ENCODE results near the gene BCL11A. TPM values are rescaled to one million over a fixed set of nuclear protein-coding genes. Genes with fewer than 3 reads are reported as not detected.

The BCL11A gene
- polyA plus RNA-seq, 3 donors, result 8.7 to 15.6 (median 11.1) TPM

- Mint-ChIP-seq H3K27ac (peak overlapping the region in 5 of 7 donors; percentile 66 to 97 (median 80)), H3K4me3 (peak overlapping the region; percentile 96 to 98), H3K9me3 (peaks cover 0 to 2% (median 0%) of the 10 kb centered on the region in 7 donors), H3K4me1 (peaks cover 39% of the 10 kb centered on the region), H3K27me3 (ENCODE audit: low read depth in 3 of 3) (peaks cover 0 to 1% (median 0%) of the 10 kb centered on the region in 3 donors), H3K36me3 (peaks cover 3 to 6% of the 10 kb centered on the region in 2 donors)
- peak overlapping the region; percentile 100 for H3K4me2 ChIP-seq (replicated peaks; ENCODE audit: extremely low read depth, low read length, poor library complexity, severe bottlenecking)
- H3K36me3 ChIP-seq (replicated peaks in 1 of 2; ENCODE audit: control insufficient read depth in 1 of 2, insufficient read depth in 2 of 2, low read length in 2 of 2), result peaks cover 3 to 4% of the 10 kb centered on the region in 2 donors
- peak overlapping the region; percentile 64 to 91 (median 82) for H3K4me3 ChIP-seq (replicated peaks in 1 of 3; ENCODE audit: low read depth in 2 of 3, low read length in 3 of 3)
- peaks cover 75% of the 10 kb centered on the region for H3K79me2 ChIP-seq (ENCODE audit: insufficient read depth, low read length)
- H3K9me3 ChIP-seq (replicated peaks in 1 of 2; ENCODE audit: control insufficient read depth in 1 of 2, insufficient read depth in 1 of 2, low read length in 2 of 2), result no peaks in the 10 kb centered on the region
- peak overlapping the region; percentile 75 for H3K9ac ChIP-seq (ENCODE audit: insufficient read depth, low read length, poor library complexity, severe bottlenecking)
- peak overlapping the region in 1 of 2 donors; percentile 24 for H3K27ac ChIP-seq (ENCODE audit: low read depth in 1 of 2, low read length in 2 of 2)
- H3K4me1 ChIP-seq (ENCODE audit: control insufficient read depth in 1 of 2, insufficient read depth in 2 of 2, low read length in 2 of 2), result peaks cover 21 to 45% of the 10 kb centered on the region in 2 donors
- peaks cover 5% of the 10 kb centered on the region for H4K20me1 ChIP-seq (ENCODE audit: insufficient read depth, low read length)
- no peak for TF ChIP-seq CTCF (IDR thresholded peaks at IDR 0.05)
- WGBS (ENCODE audit: insufficient coverage), result no CpG with 5 or more reads among the region's 8 CpGs
- intact Hi-C loops (cut with micrococcal nuclease), result loop anchor here (2.0 to 10.0 kb wide), 5 partner anchors 34 to 1246 kb away; no protein-coding TSS in a partner anchor
- no peak for DNase-seq
- H2AFZ ChIP-seq (ENCODE audit: insufficient read depth, low read depth, low read length, poor library complexity, severe bottlenecking), result peak overlapping the region; percentile 86
- H3K27me3 ChIP-seq (ENCODE audit: control insufficient read depth in 2 of 2, insufficient read depth in 2 of 2, low read length in 2 of 2), result no peaks in the 10 kb centered on the region
These were observed 2.5 kb downstream of the BCL11A start for GRCh38 chr2:60550984-60551239.

GRCh38 chr2:60550178-60550983 lies 3.1 kb downstream of the BCL11A start:
- Histone ChIP-seq H3K79me2 (ENCODE audit: insufficient read depth, low read length) (peaks cover 80% of the 10 kb centered on the region), H4K20me1 (ENCODE audit: insufficient read depth, low read length) (peaks cover 5% of the 10 kb centered on the region), H3K9me3 (replicated peaks in 1 of 2; ENCODE audit: control insufficient read depth in 1 of 2, insufficient read depth in 1 of 2, low read length in 2 of 2) (no peaks in the 10 kb centered on the region), H3K4me3 (replicated peaks in 1 of 3; ENCODE audit: low read depth in 2 of 3, low read length in 3 of 3) (peak overlapping the region; percentile 64 to 91 (median 82)), H3K4me2 (replicated peaks; ENCODE audit: extremely low read depth, low read length, poor library complexity, severe bottlenecking) (peak overlapping the region; percentile 100), H3K4me1 (ENCODE audit: control insufficient read depth in 1 of 2, insufficient read depth in 2 of 2, low read length in 2 of 2) (peaks cover 21 to 46% of the 10 kb centered on the region in 2 donors), H3K27ac (ENCODE audit: low read depth in 1 of 2, low read length in 2 of 2) (peak overlapping the region; percentile 87 to 90), H3K9ac (ENCODE audit: insufficient read depth, low read length, poor library complexity, severe bottlenecking) (peak overlapping the region; percentile 80), H3K27me3 (ENCODE audit: control insufficient read depth in 2 of 2, insufficient read depth in 2 of 2, low read length in 2 of 2) (no peaks in the 10 kb centered on the region), H3K36me3 (replicated peaks in 1 of 2; ENCODE audit: control insufficient read depth in 1 of 2, insufficient read depth in 2 of 2, low read length in 2 of 2) (peaks cover 8% of the 10 kb centered on the region in 2 donors), H2AFZ (ENCODE audit: insufficient read depth, low read depth, low read length, poor library complexity, severe bottlenecking) (peak overlapping the region; percentile 86)
- H3K9me3 Mint-ChIP-seq, result peaks cover 0 to 2% (median 0%) of the 10 kb centered on the region in 7 donors
- peaks cover 0 to 1% (median 0%) of the 10 kb centered on the region in 3 donors for H3K27me3 Mint-ChIP-seq (ENCODE audit: low read depth in 3 of 3)
- peaks cover 8 to 10% of the 10 kb centered on the region in 2 donors for H3K36me3 Mint-ChIP-seq
- intact Hi-C loops (cut with micrococcal nuclease), result loop anchor here (2.0 to 10.0 kb wide), 5 partner anchors 33 to 1246 kb away; no protein-coding TSS in a partner anchor
- peak overlapping the region; percentile 96 to 98 for H3K4me3 Mint-ChIP-seq
- peak; percentile 85 to 88 (median 87) for DNase-seq
- H3K27ac Mint-ChIP-seq, result peak overlapping the region; percentile 91 to 97 (median 95)
- WGBS (ENCODE audit: insufficient coverage), result under 1% methylated on average over 26 of the region's 62 CpGs
- peak; percentile 92 for TF ChIP-seq CTCF (IDR thresholded peaks at IDR 0.05)
- H3K4me1 Mint-ChIP-seq, result peaks cover 40% of the 10 kb centered on the region
